Skeletal muscle cell (primary cell): ENCODE results near the gene OSBPL2.

Experiments
- DNase-seq: peaks from one replicate; pipeline ENCODE4 v3.0.0-alpha.2; 2010; ENCODE audit warnings: low read depth
- H3K4me3 ChIP-seq: 2 replicates; pipeline ENCODE4 v1.5.1; 2011; ENCODE audit warnings: low read depth, mild to moderate bottlenecking, control low read depth, low read length, moderate library complexity

Gene OSBPL2

GRCh38 chr20:62205618-62206387, 32.5 kb upstream of the OSBPL2 start:
- no peak overlapping the region for H3K4me3 ChIP-seq
- no peak for DNase-seq

- no peak overlapping the region for H3K4me3 ChIP-seq
- DNase-seq = no peak
Observed at GRCh38 chr20:62206388-62206775, 31.9 kb upstream of the OSBPL2 start.

GRCh38 chr20:62208061-62208794, 30.1 kb upstream of the OSBPL2 start:
- no peak overlapping the region for H3K4me3 ChIP-seq
- no peak for DNase-seq

GRCh38 chr20:62208795-62209755, 29.2 kb upstream of the OSBPL2 start:
- H3K4me3 ChIP-seq = no peak overlapping the region
- DNase-seq = no peak

- no peak for DNase-seq
Observed at GRCh38 chr20:62209850-62210495, 28.3 kb upstream of the OSBPL2 start.

GRCh38 chr20:62210496-62210855, 27.8 kb upstream of the OSBPL2 start:
- DNase-seq = no peak

More at GRCh38 chr20:62209850-62210495, 28.3 kb upstream of the OSBPL2 start:
- H3K4me3 ChIP-seq = no peak overlapping the region

GRCh38 chr20:62211216-62211615, 27.1 kb upstream of the OSBPL2 start:
- DNase-seq = no peak
- H3K4me3 ChIP-seq = no peak overlapping the region

More at GRCh38 chr20:62210496-62210855, 27.8 kb upstream of the OSBPL2 start:
- H3K4me3 ChIP-seq = no peak overlapping the region

- no peak overlapping the region for H3K4me3 ChIP-seq
- DNase-seq = no peak
Observed at GRCh38 chr20:62211769-62212288, 26.5 kb upstream of the OSBPL2 start.

GRCh38 chr20:62212299-62212698, 26.0 kb upstream of the OSBPL2 start:
- DNase-seq = no peak
- no peak overlapping the region for H3K4me3 ChIP-seq

- no peak for DNase-seq
- H3K4me3 ChIP-seq = no peak overlapping the region
Observed at GRCh38 chr20:62214067-62214466, 24.3 kb upstream of the OSBPL2 start.

- DNase-seq = no peak
- no peak overlapping the region for H3K4me3 ChIP-seq
Observed at GRCh38 chr20:62215020-62215990, 23.0 kb upstream of the OSBPL2 start.

GRCh38 chr20:62215991-62216635, 22.2 kb upstream of the OSBPL2 start:
- no peak for DNase-seq
- no peak overlapping the region for H3K4me3 ChIP-seq

GRCh38 chr20:62216636-62217566, 21.4 kb upstream of the OSBPL2 start:
- DNase-seq = no peak
- H3K4me3 ChIP-seq = no peak overlapping the region

GRCh38 chr20:62217913-62218773, 20.2 kb upstream of the OSBPL2 start:
- DNase-seq = no peak
- H3K4me3 ChIP-seq = no peak overlapping the region

- DNase-seq = no peak
Observed at GRCh38 chr20:62219101-62219991, 19.0 kb upstream of the OSBPL2 start.

More at GRCh38 chr20:62219101-62219991, 19.0 kb upstream of the OSBPL2 start:
- peak overlapping the region; percentile 17 for H3K4me3 ChIP-seq
